Loucy (cell line): ENCODE measurements around the gene CAMSAP1.
"Not testable (repeated sequence)": the region's sequence is repeated elsewhere in the genome, so short reads cannot be mapped to it uniquely, and the experiment has no call there.

Source experiments
- H2AFZ ChIP-seq: fragments of 200-600 bp; sonication (generic); 2 replicates; pipeline ENCODE4 v1.6.0; 2016; ENCODE audit warnings: antibody characterized with exemption, mild to moderate bottlenecking, low read length, moderate library complexity
- H3F3A ChIP-seq: fragments of 200-600 bp; 2 replicates; pipeline ENCODE4 v1.6.0; 2016; ENCODE audit warnings: antibody characterized with exemption, low read depth, mild to moderate bottlenecking
- H3K27me3 ChIP-seq: fragments of 200-600 bp; sonication (generic); 2 replicates; pipeline ENCODE4 v1.6.1; 2014; ENCODE audit warnings: low read length, mild to moderate bottlenecking; ENCODE audit not compliant: insufficient read depth, poor library complexity, severe bottlenecking
- H3K36me3 ChIP-seq: fragments of 200-600 bp; sonication (generic); 2 replicates; pipeline ENCODE4 v1.6.1; 2016; ENCODE audit warnings: low read length; ENCODE audit not compliant: insufficient read depth
- H3K4me1 ChIP-seq: fragments of 200-600 bp; sonication (generic); 2 replicates; pipeline ENCODE4 v1.5.1; 2014; ENCODE audit warnings: low read length, mild to moderate bottlenecking; ENCODE audit not compliant: insufficient read depth, poor library complexity, severe bottlenecking
- H3K4me2 ChIP-seq: fragments of 200-600 bp; sonication (generic); 2 replicates; pipeline ENCODE4 v1.6.0; 2014; ENCODE audit warnings: antibody characterized with exemption, low read length, low read depth, mild to moderate bottlenecking; ENCODE audit not compliant: poor library complexity, severe bottlenecking
- H3K4me3 ChIP-seq: fragments of 200-600 bp; sonication (generic); 2 replicates; pipeline ENCODE4 v1.5.1; 2014; ENCODE audit warnings: low read length, mild to moderate bottlenecking, mixed read lengths; ENCODE audit not compliant: poor library complexity, severe bottlenecking
- H3K79me2 ChIP-seq: fragments of 200-600 bp; sonication (generic); 2 replicates; pipeline ENCODE4 v1.6.1; 2014; ENCODE audit warnings: low read length; ENCODE audit not compliant: insufficient read depth
- H3K9ac ChIP-seq: fragments of 200-600 bp; sonication (generic); 2 replicates; pipeline ENCODE4 v1.6.0; 2014; ENCODE audit warnings: mild to moderate bottlenecking, low read depth, low read length, moderate library complexity; ENCODE audit not compliant: poor library complexity, severe bottlenecking
- H3K9me2 ChIP-seq: fragments of 200-600 bp; sonication (generic); replicated peaks from 2 replicates; pipeline ENCODE4 v1.6.1; 2016; ENCODE audit warnings: low read depth, low read length, mixed read lengths
- H3K9me3 ChIP-seq: fragments of 200-600 bp; sonication (generic); 2 replicates; pipeline ENCODE4 v1.6.1; 2014; ENCODE audit warnings: mild to moderate bottlenecking, antibody characterized with exemption, low read length, low read depth; ENCODE audit not compliant: insufficient read depth
- H4K20me1 ChIP-seq: fragments of 200-600 bp; sonication (generic); 2 replicates; pipeline ENCODE4 v1.6.0; 2014; ENCODE audit warnings: antibody characterized with exemption, low read length, mild to moderate bottlenecking; ENCODE audit not compliant: insufficient read depth, poor library complexity, severe bottlenecking
- CTCF ChIP-seq: fragments of 200-600 bp; sonication (generic); conservative IDR thresholded peaks from 2 replicates; pipeline ENCODE4 v1.5.1; 2014; ENCODE audit warnings: mild to moderate bottlenecking, antibody characterized with exemption, low read length
- EZH2phosphoT487 ChIP-seq: fragments of 200-600 bp; IDR thresholded peaks from 2 replicates; pipeline ENCODE4 v1.6.1; 2018; ENCODE audit warnings: antibody characterized with exemption, mild to moderate bottlenecking, moderate library complexity, borderline replicate concordance

The CAMSAP1 gene

GRCh38 chr9:135948446-135948845 is 41.1 kb upstream of the CAMSAP1 start:
- no peak overlapping the region for H3K4me2 ChIP-seq
- TF ChIP-seq CTCF = no peak
- TF ChIP-seq EZH2phosphoT487 = no peak
- H3K9me2 ChIP-seq = no peaks in the 10 kb centered on the region
- H3K36me3 ChIP-seq = peaks cover 61% of the 10 kb centered on the region; the same call in 1 of the 2 replicates
- H3K4me3 ChIP-seq = no peak overlapping the region
- H3K79me2 ChIP-seq = no peaks in the 10 kb centered on the region; the same call in 1 of the 2 replicates
- H2AFZ ChIP-seq = no peak overlapping the region
- H3K9ac ChIP-seq = no peak overlapping the region
- no peaks in the 10 kb centered on the region for H3K9me3 ChIP-seq
- H3K27me3 ChIP-seq = no peaks in the 10 kb centered on the region
- no peaks in the 10 kb centered on the region for H3K4me1 ChIP-seq
- no peaks in the 10 kb centered on the region for H4K20me1 ChIP-seq
- H3F3A ChIP-seq = no peaks in the 10 kb centered on the region

GRCh38 chr9:135947582-135947981 is 40.2 kb upstream of the CAMSAP1 start:
- no peaks in the 10 kb centered on the region for H3K9me3 ChIP-seq
- no peaks in the 10 kb centered on the region for H3K27me3 ChIP-seq
- no peak overlapping the region for H3K4me2 ChIP-seq
- H3K4me3 ChIP-seq = no peak overlapping the region
- TF ChIP-seq EZH2phosphoT487 = no peak
- TF ChIP-seq CTCF = no peak
- no peak overlapping the region for H2AFZ ChIP-seq
- no peaks in the 10 kb centered on the region; the same call in 1 of the 2 replicates for H3K79me2 ChIP-seq
- H3K36me3 ChIP-seq = peaks cover 56% of the 10 kb centered on the region; the same call in 1 of the 2 replicates
- no peaks in the 10 kb centered on the region for H4K20me1 ChIP-seq
- H3F3A ChIP-seq = no peaks in the 10 kb centered on the region
- no peaks in the 10 kb centered on the region for H3K9me2 ChIP-seq
- H3K9ac ChIP-seq = no peak overlapping the region
- no peaks in the 10 kb centered on the region for H3K4me1 ChIP-seq

GRCh38 chr9:135947105-135947504 is 39.8 kb upstream of the CAMSAP1 start:
- H3K9ac ChIP-seq, H3K4me2 ChIP-seq, H3K27me3 ChIP-seq, H3K9me3 ChIP-seq, H3K9me2 ChIP-seq, H4K20me1 ChIP-seq, H3K79me2 ChIP-seq, H2AFZ ChIP-seq, H3K4me1 ChIP-seq, H3K4me3 ChIP-seq, H3F3A ChIP-seq: not testable (repeated sequence)
- H3K36me3 ChIP-seq = peaks cover 52% of the 10 kb centered on the region; the same call in 1 of the 2 replicates

GRCh38 chr9:135946392-135946994 is 39.1 kb upstream of the CAMSAP1 start:
- no peaks in the 10 kb centered on the region for H3K4me1 ChIP-seq
- H3K36me3 ChIP-seq = peaks cover 51% of the 10 kb centered on the region; the same call in 1 of the 2 replicates

More at GRCh38 chr9:135946392-135946994, 39.1 kb upstream of the CAMSAP1 start:
- Histone ChIP-seq H3K79me2 (no peaks in the 10 kb centered on the region; the same call in 1 of the 2 replicates), H3K4me3 (no peak overlapping the region), H3F3A (no peaks in the 10 kb centered on the region), H2AFZ (no peak overlapping the region), H3K4me2 (no peak overlapping the region), H3K9me2 (no peaks in the 10 kb centered on the region), H3K9ac (no peak overlapping the region), H3K9me3 (no peaks in the 10 kb centered on the region), H3K27me3 (no peaks in the 10 kb centered on the region), H4K20me1 (no peaks in the 10 kb centered on the region)
- TF ChIP-seq CTCF (no peak), EZH2phosphoT487 (no peak)
